Endothelial cell (in vitro differentiated cells): Measurements from ENCODE around the gene MYCBP2. TPM values are rescaled to one million over a fixed set of nuclear protein-coding genes. Genes with fewer than 3 reads are reported as not detected.
A peak's percentile ranks its signal among the peaks of the same experiment; 100 is the strongest.

ENCODE experiments used
- DNase-seq: peaks from one replicate; pipeline ENCODE4 v3.0.0; 2021; ENCODE audit warnings: low spot score
- H3K27ac Mint-ChIP-seq: one replicate; pipeline ENCODE4 v1.8.0; 2021; ENCODE audit warnings: mixed read lengths, inconsistent platforms; ENCODE audit not compliant: unreplicated experiment
- H3K27me3 Mint-ChIP-seq: one replicate; pipeline ENCODE4 v1.8.0; 2021; ENCODE audit warnings: mild to moderate bottlenecking, moderate library complexity, mixed read lengths, inconsistent platforms; ENCODE audit not compliant: unreplicated experiment
- H3K36me3 Mint-ChIP-seq: one replicate; pipeline ENCODE4 v1.8.0; 2021; ENCODE audit warnings: mild to moderate bottlenecking, low read depth, mixed read lengths, inconsistent platforms; ENCODE audit not compliant: unreplicated experiment
- H3K4me1 Mint-ChIP-seq: one replicate; pipeline ENCODE4 v1.8.0; 2021; ENCODE audit warnings: mild to moderate bottlenecking, mixed read lengths, inconsistent platforms; ENCODE audit not compliant: unreplicated experiment
- H3K4me3 Mint-ChIP-seq: one replicate; pipeline ENCODE4 v1.8.0; 2021; ENCODE audit warnings: mild to moderate bottlenecking, mixed read lengths, inconsistent platforms; ENCODE audit not compliant: unreplicated experiment
- H3K9me3 Mint-ChIP-seq: one replicate; pipeline ENCODE4 v1.8.0; 2021; ENCODE audit warnings: mixed read lengths, inconsistent platforms; ENCODE audit not compliant: unreplicated experiment
- CTCF ChIP-seq: fragments of 200-600 bp; sonication (generic); IDR thresholded peaks from one replicate; pipeline ENCODE4 v1.5.0; 2021; ENCODE audit warnings: antibody characterized with exemption; ENCODE audit not compliant: unreplicated experiment
- total RNA-seq: library from RNA; stranded (reverse); fragmentation: NEBNext Ultra II Directional; extraction: Animal tissue kit (Norgen Biotek cat#: 25700); gene quantifications from one replicate; pipeline ENCODE4 v1.2.1, GENCODE V29; 2021; ENCODE audit not compliant: unreplicated experiment

The MYCBP2 gene
- total RNA-seq, 1 donor from 2014 or later, result 94.7 TPM

GRCh38 chr13:77002590-77003190 lies 324.2 kb downstream of the MYCBP2 start:
- Mint-ChIP-seq H3K27ac (no peak overlapping the region), H3K4me1 (no peaks in the 10 kb centered on the region), H3K4me3 (no peak overlapping the region), H3K27me3 (no peaks in the 10 kb centered on the region), H3K36me3 (peaks cover 8% of the 10 kb centered on the region), H3K9me3 (no peaks in the 10 kb centered on the region)
- no peak for DNase-seq
- peak; percentile 69 for TF ChIP-seq CTCF

GRCh38 chr13:77001963-77002587 lies 324.8 kb downstream of the MYCBP2 start:
- peak overlapping the region; percentile 2 for H3K27ac Mint-ChIP-seq
- no peaks in the 10 kb centered on the region for H3K27me3 Mint-ChIP-seq
- H3K4me3 Mint-ChIP-seq, result no peak overlapping the region
- no peak for TF ChIP-seq CTCF
- H3K36me3 Mint-ChIP-seq, result peaks cover 8% of the 10 kb centered on the region
- H3K4me1 Mint-ChIP-seq, result no peaks in the 10 kb centered on the region
- no peaks in the 10 kb centered on the region for H3K9me3 Mint-ChIP-seq
- no peak for DNase-seq

GRCh38 chr13:77001540-77001939 lies 325.4 kb downstream of the MYCBP2 start:
- no peak for DNase-seq
- no peak for TF ChIP-seq CTCF
- peaks cover 8% of the 10 kb centered on the region for H3K36me3 Mint-ChIP-seq
- no peak overlapping the region for H3K4me3 Mint-ChIP-seq
- peak overlapping the region; percentile 2 for H3K27ac Mint-ChIP-seq
- H3K9me3 Mint-ChIP-seq, result no peaks in the 10 kb centered on the region
- H3K4me1 Mint-ChIP-seq, result no peaks in the 10 kb centered on the region
- H3K27me3 Mint-ChIP-seq, result no peaks in the 10 kb centered on the region

- TF ChIP-seq CTCF, result no peak
- Mint-ChIP-seq H3K36me3 (peaks cover 8% of the 10 kb centered on the region), H3K4me1 (no peaks in the 10 kb centered on the region), H3K27me3 (no peaks in the 10 kb centered on the region), H3K9me3 (no peaks in the 10 kb centered on the region), H3K27ac (no peak overlapping the region), H3K4me3 (no peak overlapping the region)
- DNase-seq, result no peak
Measured at GRCh38 chr13:77000475-77000874, 326.4 kb downstream of the MYCBP2 start.

Other genes starting within 250 kb of the MYCBP2 start
- not detected for gene SCEL, start 208.6 kb upstream of the MYCBP2 start, total RNA-seq